Body of pancreas (tissue), 4 donors: ENCODE measurements around the gene CLTC. TPM values are rescaled to one million over a fixed set of nuclear protein-coding genes. Genes with fewer than 3 reads are reported as not detected.

Experiments
- ATAC-seq: fragments of 150-250 bp; one replicate; pipeline ENCODE4 v1.9.1; 2016
- DNase-seq, 4 donors: peaks; one replicate each; pipeline ENCODE4 v3.0.0-alpha.2; 2019
- H3K27ac ChIP-seq, 4 donors: fragments of 200-600 bp; sonication (generic); 1 replicate in 3 of 4; 2 replicates in 1 of 4; pipeline versions ENCODE4 v1.5.1 to v1.6.1; 2016 to 2019; ENCODE audit warnings: mild to moderate bottlenecking in 1 of 4, mixed read lengths in 1 of 4, moderate library complexity in 1 of 4
- H3K27me3 ChIP-seq, 2 donors: fragments of 200-600 bp; sonication (generic); one replicate each; pipeline ENCODE4 v1.6.0; 2016; ENCODE audit warnings: mild to moderate bottlenecking in 1 of 2
- H3K36me3 ChIP-seq, 2 donors: fragments of 200-600 bp; sonication (generic); replicated peaks in 1 of 2; 2 replicates each; pipeline ENCODE4 v1.5.1; 2016; ENCODE audit warnings: low read depth in 2 of 2; ENCODE audit not compliant: insufficient read depth in 1 of 2
- H3K4me1 ChIP-seq: fragments of 200-600 bp; sonication (generic); one replicate; pipeline ENCODE4 v1.6.0; 2016
- H3K4me3 ChIP-seq, 2 donors: fragments of 200-600 bp; sonication (generic); 1 replicate in 1 of 2; 2 replicates in 1 of 2; pipeline ENCODE4 v1.5.1; 2016 to 2019
- H3K9me3 ChIP-seq, 3 donors: fragments of 200-600 bp; sonication (generic); 1 replicate in 2 of 3; 2 replicates in 1 of 3; pipeline ENCODE4 v1.5.1; 2016
- POLR2A ChIP-seq, 3 donors: fragments of 450-650 bp; IDR thresholded peaks; one replicate each; pipeline ENCODE4 v1.6.1; 2016; ENCODE audit warnings: antibody characterized with exemption in 3 of 3, mild to moderate bottlenecking in 2 of 3
- WGBS, 2 donors: methylation state at CpG; one replicate each; pipeline ENCODE4 v1.1.5; 2017; 5-methylcytosine and 5-hydroxymethylcytosine counted together
- intact Hi-C: fragments of 100-400 bp; cut with DNase I; formaldehyde crosslinking; loops from one replicate; pipeline ENCODE4 v1.15.1; 2023
- total RNA-seq, 2 donors: library from RNA; depleted of rRNA; stranded (reverse); fragments of >200 nt; gene quantifications; one replicate each; pipeline ENCODE4 v1.1.0, GENCODE V29; 2016
- TF ChIP-seq, protein P1 (sequence below), 7 experiments: fragments of 450-650 bp in 4 of 7; fragments of 200-600 bp in 3 of 7; sonication (generic) in 3 of 7; IDR thresholded peaks; one replicate each; pipeline ENCODE4 v1.5.1; 2016 to 2019; ENCODE audit warnings: antibody characterized with exemption in 7 of 7

The CLTC gene
- total RNA-seq, 2 donors from 2014 or later = 78.1 to 112 TPM

DNA sequence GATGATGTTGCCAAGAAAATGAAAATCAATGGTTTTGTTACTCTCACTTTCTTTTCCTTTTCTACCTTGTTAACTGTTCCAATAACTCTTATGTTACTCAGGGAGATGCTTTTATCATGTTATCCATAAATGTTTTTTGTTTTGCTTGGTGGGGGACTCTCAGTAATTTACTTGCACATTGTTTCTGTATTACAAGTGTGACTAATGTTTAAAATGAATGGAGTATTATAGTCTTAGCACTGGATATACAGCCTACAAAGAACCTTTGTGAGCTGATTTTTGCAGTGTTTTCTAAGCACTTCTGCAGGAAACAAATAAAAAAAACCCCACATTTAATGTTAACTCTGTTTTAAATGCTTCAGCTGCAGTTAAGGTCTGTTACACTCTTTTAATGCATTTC, 99.8 kb downstream of the CLTC start:
- peaks cover 24% of the 10 kb centered on the region for H3K4me1 ChIP-seq
- ATAC-seq = no peak

DNA sequence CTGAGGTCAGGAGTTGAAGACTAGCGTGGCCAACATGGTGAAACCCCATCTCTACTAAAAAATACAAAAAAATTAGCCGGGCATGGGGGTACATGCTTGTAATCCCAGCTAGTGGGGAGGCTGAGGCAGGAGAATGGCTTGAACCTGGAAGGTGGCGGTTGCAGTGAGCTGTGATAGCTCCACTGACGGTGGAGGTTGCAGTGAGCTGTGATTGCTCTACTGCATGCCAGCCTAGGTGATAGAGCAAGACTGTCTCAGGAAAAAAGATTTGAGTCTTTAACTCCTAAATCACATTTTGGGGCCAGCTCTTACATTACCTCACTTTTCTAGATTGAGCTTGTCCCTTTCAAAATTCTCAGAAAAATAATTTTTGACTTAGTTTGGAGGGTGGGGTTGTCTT, 102.9 kb downstream of the CLTC start:
- no peak overlapping the region for H3K27ac ChIP-seq
- WGBS, 2 donors = 81 to 83% methylated on average over 4 of the region's 4 CpGs

More for the DNA sequence above, 99.8 kb downstream of the CLTC start:
- Histone ChIP-seq H3K9me3 (no peaks in the 10 kb centered on the region), H3K27me3 (no peaks in the 10 kb centered on the region), H3K27ac (no peak overlapping the region), H3K4me3 (no peak overlapping the region), H3K36me3 (no peaks in the 10 kb centered on the region)
- TF ChIP-seq, protein P1, sequence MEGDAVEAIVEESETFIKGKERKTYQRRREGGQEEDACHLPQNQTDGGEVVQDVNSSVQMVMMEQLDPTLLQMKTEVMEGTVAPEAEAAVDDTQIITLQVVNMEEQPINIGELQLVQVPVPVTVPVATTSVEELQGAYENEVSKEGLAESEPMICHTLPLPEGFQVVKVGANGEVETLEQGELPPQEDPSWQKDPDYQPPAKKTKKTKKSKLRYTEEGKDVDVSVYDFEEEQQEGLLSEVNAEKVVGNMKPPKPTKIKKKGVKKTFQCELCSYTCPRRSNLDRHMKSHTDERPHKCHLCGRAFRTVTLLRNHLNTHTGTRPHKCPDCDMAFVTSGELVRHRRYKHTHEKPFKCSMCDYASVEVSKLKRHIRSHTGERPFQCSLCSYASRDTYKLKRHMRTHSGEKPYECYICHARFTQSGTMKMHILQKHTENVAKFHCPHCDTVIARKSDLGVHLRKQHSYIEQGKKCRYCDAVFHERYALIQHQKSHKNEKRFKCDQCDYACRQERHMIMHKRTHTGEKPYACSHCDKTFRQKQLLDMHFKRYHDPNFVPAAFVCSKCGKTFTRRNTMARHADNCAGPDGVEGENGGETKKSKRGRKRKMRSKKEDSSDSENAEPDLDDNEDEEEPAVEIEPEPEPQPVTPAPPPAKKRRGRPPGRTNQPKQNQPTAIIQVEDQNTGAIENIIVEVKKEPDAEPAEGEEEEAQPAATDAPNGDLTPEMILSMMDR (IDR thresholded peaks at IDR 0.05) = no peak
- TF ChIP-seq POLR2A (IDR thresholded peaks at IDR 0.05) = no peak
- no peak for DNase-seq
- intact Hi-C loops = no loop called here

DNA sequence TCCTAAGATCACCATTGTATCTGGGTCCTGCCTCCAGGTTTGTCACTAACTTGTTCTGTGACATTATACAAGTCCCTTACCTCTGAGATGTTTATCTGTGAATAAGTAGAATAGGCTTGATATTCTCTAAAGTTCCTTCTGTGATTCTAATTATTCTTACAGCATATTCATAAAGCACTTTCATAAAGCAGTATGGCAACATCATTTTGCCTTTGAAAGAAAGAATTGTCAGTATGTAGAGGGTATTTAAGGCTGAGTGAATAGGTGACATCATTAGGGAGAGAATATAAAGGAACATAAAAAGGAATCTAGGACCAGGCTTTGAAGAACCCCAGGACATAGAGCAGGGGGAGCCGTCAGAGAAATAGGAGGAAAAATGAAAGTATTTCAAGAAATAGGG, 103.3 kb downstream of the CLTC start:
- no peak overlapping the region for H3K4me3 ChIP-seq
- no peaks in the 10 kb centered on the region for H3K27me3 ChIP-seq
- WGBS, 2 donors = 62 to 73% methylated on average over 1 of the region's 1 CpG
- peaks cover 33% of the 10 kb centered on the region for H3K4me1 ChIP-seq
- ATAC-seq (no peak), DNase-seq (no peak)
- H3K36me3 ChIP-seq = no peaks in the 10 kb centered on the region
- H3K9me3 ChIP-seq = no peaks in the 10 kb centered on the region
- intact Hi-C loops = no loop called here
- TF ChIP-seq, protein P1 (IDR thresholded peaks at IDR 0.05) = no peak
- no peak for TF ChIP-seq POLR2A (IDR thresholded peaks at IDR 0.05)
- peak overlapping the region in 1 of 4 donors; percentile 17 for H3K27ac ChIP-seq

More for the DNA sequence above, 102.9 kb downstream of the CLTC start:
- Histone ChIP-seq H3K4me1 (peaks cover 28% of the 10 kb centered on the region), H3K4me3 (no peak overlapping the region), H3K36me3 (no peaks in the 10 kb centered on the region), H3K27me3 (no peaks in the 10 kb centered on the region), H3K9me3 (no peaks in the 10 kb centered on the region)
- ATAC-seq (no peak), DNase-seq (no peak)
- TF ChIP-seq, protein P1 (IDR thresholded peaks at IDR 0.05) = no peak
- no peak for TF ChIP-seq POLR2A (IDR thresholded peaks at IDR 0.05)
- intact Hi-C loops = no loop called here

DNA sequence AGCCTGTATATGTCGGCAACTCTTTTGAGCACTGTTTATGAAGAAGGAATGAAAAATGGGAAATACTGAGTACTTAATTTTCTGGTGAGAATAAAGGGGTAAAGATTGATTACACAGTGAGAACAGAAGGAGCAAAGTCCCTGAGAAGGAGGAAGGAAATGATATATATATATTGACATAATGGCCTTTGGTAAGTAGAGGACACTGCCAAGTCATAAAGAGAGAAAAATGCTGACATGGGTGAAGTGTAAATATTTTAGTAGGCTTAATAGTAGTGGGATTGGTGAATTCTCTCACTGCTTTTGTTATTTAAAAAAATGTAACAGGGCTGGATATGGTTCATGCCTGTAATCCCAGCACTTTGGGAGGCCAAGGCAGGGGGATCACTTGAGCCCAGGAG, 103.9 kb downstream of the CLTC start:
- H3K4me1 ChIP-seq = peaks cover 36% of the 10 kb centered on the region
- no peaks in the 10 kb centered on the region for H3K36me3 ChIP-seq
- intact Hi-C loops = no loop called here
- ATAC-seq (peak; percentile 47), DNase-seq (no peak)
- WGBS, 2 donors = 54 to 76% methylated on average over 1 of the region's 1 CpG
- H3K9me3 ChIP-seq = no peaks in the 10 kb centered on the region
- TF ChIP-seq POLR2A (IDR thresholded peaks at IDR 0.05) = no peak
- TF ChIP-seq, protein P1 (IDR thresholded peaks at IDR 0.05) = no peak
- H3K27me3 ChIP-seq = no peaks in the 10 kb centered on the region
- H3K27ac ChIP-seq = peak overlapping the region in 1 of 4 donors; percentile 29
- no peak overlapping the region for H3K4me3 ChIP-seq

DNA sequence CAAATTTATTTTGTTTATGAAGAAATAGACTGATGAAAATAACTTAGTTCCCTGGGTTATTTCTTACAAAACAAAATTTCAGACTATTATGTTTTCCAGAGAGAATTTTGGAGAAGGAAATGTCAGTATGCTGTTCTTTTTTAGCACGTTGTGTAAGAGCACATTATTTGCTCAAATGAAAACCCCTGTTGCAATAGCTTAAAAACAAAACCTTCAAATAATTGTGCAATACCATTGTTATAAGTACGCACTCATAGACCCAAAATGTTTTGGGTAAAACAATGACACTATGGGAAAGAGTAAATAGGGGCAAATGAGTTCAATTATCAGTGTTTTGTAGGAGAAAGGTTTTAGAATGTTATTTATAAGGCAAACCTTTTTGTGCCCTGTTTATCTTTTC, 106.0 kb downstream of the CLTC start:
- Histone ChIP-seq H3K4me3 (no peak overlapping the region), H3K27ac (peak overlapping the region in 2 of 4 donors; percentile 7 to 58), H3K27me3 (no peaks in the 10 kb centered on the region), H3K9me3 (no peaks in the 10 kb centered on the region), H3K4me1 (peaks cover 41% of the 10 kb centered on the region), H3K36me3 (no peaks in the 10 kb centered on the region)
- intact Hi-C loops = no loop called here
- DNase-seq = no peak
- TF ChIP-seq POLR2A (IDR thresholded peaks at IDR 0.05) = no peak
- TF ChIP-seq, protein P1 (IDR thresholded peaks at IDR 0.05) = no peak
- peak; percentile 56 for ATAC-seq
- WGBS, 2 donors = 14% methylated on average over 2 of the region's 2 CpGs
